Measurements from ENCODE around the gene ICAM1. TPM values are rescaled to one million over a fixed set of nuclear protein-coding genes. Genes with fewer than 3 reads are reported as not detected.
A peak's percentile ranks its signal among the peaks of the same experiment; 100 is the strongest.

Gene ICAM1
- total RNA-seq, 1 donor from 2014 or later: 8.3 TPM

DNA sequence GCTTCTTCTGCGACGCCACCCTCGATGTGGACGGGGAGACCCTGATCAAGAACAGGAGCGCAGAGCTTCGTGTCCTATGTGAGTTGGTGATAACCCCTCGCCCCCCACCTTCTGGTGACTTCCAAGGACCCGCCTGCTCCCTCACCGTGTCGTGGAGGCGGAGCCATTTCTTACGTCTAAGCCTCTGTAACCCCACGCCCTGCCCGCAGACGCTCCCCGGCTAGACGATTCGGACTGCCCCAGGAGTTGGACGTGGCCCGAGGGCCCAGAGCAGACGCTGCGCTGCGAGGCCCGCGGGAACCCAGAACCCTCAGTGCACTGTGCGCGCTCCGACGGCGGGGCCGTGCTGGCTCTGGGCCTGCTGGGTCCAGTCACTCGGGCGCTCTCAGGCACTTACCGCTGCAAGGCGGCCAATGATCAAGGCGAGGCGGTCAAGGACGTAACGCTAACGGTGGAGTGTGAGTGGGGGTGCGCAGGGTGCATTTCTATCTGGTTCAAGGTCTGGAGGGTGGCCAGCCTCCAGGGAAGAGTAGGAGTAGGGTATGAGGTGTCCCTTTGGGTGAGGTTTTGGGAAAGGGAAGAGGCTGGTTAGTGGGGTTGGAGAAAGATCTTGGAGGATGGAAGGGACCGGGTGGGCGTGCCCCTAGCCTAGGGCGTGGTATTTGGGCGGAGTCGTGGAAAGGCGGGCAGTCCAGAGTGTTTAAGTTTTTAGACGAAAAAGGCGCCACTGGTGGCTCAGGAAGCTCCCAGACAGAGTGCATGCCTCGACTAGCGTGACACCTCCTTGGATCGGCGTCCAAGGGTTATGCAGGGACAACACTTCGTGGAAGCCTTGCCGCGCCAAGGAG is 22.1 kb downstream of the ICAM1 start:
- DNase-seq (ENCODE audit: low read depth in 2 of 2): no peak

DNA sequence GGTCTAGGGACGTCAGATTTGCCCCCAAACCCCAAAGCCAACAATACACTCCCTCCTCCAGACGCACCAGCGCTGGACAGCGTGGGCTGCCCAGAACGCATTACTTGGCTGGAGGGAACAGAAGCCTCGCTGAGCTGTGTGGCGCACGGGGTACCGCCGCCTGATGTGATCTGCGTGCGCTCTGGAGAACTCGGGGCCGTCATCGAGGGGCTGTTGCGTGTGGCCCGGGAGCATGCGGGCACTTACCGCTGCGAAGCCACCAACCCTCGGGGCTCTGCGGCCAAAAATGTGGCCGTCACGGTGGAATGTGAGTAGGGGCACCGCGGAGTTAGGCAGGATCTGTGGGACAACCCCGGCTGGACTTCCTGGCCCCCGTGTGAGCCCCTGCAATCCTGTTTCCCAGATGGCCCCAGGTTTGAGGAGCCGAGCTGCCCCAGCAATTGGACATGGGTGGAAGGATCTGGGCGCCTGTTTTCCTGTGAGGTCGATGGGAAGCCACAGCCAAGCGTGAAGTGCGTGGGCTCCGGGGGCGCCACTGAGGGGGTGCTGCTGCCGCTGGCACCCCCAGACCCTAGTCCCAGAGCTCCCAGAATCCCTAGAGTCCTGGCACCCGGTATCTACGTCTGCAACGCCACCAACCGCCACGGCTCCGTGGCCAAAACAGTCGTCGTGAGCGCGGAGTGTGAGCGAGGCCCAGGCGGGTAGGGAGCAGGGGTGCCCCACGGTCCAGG is 22.9 kb downstream of the ICAM1 start:
- DNase-seq (ENCODE audit: low read depth in 2 of 2): no peak

DNA sequence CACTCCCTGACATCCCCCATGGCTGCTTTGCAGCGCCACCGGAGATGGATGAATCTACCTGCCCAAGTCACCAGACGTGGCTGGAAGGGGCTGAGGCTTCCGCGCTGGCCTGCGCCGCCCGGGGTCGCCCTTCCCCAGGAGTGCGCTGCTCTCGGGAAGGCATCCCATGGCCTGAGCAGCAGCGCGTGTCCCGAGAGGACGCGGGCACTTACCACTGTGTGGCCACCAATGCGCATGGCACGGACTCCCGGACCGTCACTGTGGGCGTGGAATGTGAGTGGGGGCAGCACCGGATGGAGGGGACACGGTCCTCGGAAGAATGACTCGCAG is 23.4 kb downstream of the ICAM1 start:
- DNase-seq (ENCODE audit: low read depth in 2 of 2): peak in 1 of 2 donors; percentile 32

DNA sequence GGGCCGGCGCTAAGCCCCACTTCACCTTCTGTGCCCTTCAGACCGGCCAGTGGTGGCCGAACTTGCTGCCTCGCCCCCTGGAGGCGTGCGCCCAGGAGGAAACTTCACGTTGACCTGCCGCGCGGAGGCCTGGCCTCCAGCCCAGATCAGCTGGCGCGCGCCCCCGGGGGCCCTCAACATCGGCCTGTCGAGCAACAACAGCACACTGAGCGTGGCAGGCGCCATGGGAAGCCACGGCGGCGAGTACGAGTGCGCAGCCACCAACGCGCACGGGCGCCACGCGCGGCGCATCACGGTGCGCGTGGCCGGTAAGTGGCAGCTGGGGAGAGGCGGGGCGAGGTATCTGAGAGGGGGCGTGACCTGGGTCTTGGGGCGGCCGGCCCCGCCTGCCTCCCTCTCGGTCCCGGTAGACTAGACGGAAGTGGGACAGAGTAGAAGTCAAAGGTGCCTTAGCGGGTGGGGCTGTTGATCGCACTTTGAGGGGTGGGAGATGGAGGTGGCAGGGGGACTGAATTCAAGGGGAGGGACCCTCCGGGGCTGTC is 24.5 kb downstream of the ICAM1 start:
- DNase-seq (ENCODE audit: low read depth in 2 of 2): peak in 1 of 2 donors; percentile 63

GRCh38 chr19:10295847-10296591 is 25.1 kb downstream of the ICAM1 start:
- DNase-seq (ENCODE audit: low read depth in 2 of 2): no peak

DNA sequence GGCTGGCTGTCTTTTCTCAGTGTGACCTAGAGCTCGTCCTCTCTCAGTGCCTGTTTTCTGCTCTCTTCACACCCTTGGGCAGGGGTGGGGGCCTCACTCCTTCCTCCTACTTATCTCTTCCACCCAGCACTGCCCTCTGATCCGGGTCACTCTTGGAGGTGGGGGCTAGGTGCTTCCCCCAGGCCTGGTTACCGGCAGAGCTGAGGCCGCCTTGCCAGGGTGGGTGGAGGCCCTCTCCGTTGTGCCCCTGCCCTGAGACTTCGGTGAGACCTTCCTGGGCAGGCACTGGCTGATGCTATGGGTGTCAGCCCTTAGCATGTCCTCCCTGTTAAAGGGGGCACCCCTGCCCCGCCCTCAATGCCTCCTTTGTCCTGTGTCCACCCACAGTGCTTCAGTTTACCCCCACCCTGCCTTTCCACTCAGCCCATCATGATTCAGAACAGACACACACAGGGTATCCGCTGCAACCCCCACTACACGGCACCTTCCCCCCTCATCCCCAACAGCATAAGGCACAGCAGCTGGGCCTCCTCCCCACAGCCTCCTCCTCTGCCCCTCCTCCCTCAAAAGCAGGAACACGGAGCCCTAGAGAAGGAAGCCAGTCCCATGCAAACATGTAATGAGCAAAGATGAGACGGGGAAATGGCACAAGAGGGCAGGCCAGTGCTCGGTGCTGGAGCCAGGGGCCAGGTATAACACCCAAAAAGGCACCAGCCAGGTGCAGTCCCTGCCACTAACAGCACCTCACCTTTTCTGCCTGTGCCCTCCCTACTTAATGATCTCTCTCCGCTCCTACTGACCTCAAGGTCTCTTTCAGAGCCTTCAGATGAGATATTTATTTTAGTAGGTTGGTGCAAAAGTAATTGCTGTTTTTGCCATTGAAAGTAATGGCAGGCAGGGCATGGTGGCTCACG is 28.9 kb downstream of the ICAM1 start:
- no peak for DNase-seq (ENCODE audit: low read depth in 2 of 2)

GRCh38 chr19:10305139-10305806 is 34.4 kb downstream of the ICAM1 start:
- peak in 1 of 2 donors; percentile 45 for DNase-seq (ENCODE audit: low read depth in 2 of 2)

DNA sequence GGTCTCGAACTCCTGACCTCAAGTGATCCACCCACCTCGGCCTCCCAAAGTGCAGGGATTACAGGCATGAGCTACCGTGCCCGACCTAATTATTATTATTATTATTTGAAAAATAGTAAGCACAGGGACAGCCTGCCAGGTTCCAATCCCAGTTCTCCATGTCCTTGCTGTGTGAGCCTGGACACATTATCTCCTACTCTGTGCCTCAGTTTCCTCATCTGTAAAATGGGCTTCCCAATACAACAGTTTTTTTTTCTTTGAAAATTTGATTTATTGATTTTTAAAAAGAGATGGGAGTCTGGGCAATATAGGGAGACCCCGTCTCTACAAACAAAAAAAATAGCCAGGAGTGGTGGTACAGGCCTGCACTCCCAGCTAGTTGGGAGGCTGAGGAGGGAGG is 35.4 kb downstream of the ICAM1 start:
- no peak for DNase-seq (ENCODE audit: low read depth in 2 of 2)

DNA sequence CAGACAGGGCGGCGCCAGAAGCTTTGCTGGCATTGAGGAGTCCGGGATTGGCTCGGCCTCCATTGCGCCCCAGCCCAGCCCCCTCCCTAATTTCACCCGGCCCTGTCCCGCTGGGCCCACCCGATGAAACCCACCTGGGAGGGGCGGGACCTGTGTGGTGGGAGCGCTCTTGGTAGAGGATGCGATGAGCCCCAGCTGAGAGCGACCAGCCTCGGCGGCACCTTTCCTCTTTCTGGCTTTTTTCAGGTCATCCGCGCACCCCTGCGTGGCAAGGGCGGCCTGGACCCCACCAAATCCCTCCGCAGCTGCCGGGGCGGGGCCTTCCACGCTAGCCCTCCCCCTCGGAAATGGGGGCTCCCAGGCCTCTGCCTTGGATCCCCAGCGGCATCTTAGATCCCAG is 38.5 kb downstream of the ICAM1 start, which contains the start of gene ZGLP1:
ZGLP1 (minus strand) TSS at position 393 of the 400 bp plus-strand sequence.
- no peak for DNase-seq (ENCODE audit: low read depth in 2 of 2)

- DNase-seq (ENCODE audit: low read depth in 2 of 2): peak; percentile 76 to 90
Observed at GRCh38 chr19:10315335-10316214, 44.7 kb downstream of the ICAM1 start, which contains the start of gene FDX2. Gene FDX2, minus strand, starts transcription at chr19:10316015. Its CDS starts 19 bp downstream, at chr19:10315996.

DNA sequence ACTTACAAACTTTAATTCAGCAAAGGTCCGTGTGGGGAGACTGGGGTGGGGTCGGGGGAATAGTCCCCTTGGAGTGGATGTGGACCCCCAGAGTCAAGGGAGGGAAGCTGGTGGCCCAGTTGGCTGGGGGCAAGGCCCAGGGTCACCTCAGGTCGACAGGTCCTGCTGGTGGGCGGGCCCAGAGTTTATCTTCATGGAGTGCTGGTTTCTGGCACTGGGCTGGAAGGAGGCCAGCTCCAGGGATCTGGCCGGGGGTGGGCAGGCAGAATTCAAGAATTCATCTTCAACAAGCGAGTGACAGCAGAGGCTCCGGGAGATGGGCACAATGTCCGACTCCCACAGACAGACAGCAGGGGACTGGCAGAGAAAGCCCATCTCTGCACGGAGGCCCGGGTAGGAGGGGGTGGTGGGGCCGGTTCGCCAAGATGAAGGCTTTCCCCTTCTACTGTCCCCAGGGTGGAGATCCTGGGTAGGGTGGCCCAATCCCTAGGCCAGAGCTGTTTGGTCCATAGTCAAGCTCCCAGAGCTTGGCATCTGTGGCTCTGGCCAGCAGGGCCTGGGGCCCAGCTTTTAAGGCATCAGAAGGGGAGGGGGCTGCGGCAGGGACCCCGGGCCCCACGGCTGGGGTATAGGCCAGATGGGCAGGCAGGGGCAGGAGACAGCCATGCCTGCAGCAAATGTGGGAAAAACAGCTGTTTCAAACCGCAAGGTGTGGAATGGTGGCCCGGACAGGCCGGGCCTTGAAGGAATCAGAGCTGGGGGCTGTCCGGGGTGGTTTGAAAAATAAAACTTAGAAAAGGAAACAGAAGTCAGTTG is 45.5 kb downstream of the ICAM1 start:
- DNase-seq (ENCODE audit: low read depth in 2 of 2): no peak

DNA sequence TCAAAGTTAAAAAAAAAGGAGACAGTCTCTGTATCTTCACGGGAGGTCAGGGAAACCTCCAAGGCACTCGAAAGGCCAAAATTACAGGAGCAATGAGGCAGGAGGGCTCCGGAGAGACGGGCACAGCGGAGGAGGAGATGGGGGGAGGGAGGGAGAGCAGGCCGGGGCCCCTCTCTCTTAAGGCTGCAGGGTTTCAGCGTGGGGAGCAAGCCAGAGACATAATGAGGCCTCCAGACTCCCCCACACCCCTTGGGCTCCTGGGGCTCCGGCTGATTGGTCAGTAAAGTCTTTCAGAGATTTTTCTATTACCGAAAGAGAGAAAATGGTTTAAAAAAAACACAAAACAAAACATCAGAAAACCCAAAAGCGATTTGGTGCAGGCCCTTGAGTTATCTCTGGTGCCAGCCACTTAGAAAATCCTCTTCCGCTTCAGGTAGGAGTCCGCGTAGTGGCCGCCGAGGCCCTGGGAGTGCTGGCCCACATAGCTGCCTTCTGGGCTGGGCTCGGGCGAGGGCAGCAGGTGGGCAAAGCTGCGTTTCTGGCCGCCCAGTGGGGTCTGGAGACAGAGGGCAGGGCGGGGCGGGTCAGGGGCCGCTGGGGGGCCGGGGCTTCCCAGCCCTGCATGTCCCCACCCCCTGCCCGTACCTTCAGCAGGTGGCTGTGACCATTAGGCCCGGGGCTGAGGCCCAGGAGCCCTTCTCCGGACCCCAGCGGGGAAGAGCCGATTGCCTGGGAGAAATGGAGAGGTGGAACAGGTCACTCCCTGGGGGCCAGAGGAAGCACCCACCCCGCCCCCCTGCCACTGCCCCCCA is 46.3 kb downstream of the ICAM1 start:
- DNase-seq (ENCODE audit: low read depth in 2 of 2): no peak

DNA sequence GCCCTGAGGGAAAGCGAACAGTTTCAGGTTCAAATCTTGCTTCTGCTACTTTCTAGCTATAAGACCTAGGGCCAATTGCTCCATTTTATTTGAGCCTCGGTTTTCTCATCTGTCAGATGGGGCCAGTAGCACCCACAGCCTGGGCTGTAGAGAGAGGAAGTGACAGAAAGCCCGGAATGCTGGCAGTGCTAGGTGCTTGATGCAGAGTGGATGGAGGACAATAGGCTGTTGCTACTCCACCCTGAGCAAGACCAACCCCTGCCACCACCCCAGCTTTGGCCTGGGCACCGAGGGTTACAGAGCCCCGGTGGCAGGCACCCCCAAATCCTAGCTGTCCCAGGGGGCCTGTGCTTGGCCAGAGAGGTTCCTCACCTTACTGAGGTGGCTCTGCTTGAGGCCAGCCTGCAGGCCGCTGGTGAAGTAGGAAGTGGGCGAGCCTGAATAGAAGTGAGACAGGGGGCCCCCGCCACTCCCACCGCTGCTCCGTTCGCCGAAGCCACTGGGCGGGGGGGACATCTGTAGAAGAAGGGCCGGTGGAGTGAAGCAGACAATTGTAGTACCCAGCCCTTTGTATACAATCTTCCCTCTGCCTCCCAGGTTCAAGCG is 47.0 kb downstream of the ICAM1 start:
- no peak for DNase-seq (ENCODE audit: low read depth in 2 of 2)

- DNase-seq (ENCODE audit: low read depth in 2 of 2): no peak
Observed at GRCh38 chr19:10318807-10319682, 48.1 kb downstream of the ICAM1 start.

DNA sequence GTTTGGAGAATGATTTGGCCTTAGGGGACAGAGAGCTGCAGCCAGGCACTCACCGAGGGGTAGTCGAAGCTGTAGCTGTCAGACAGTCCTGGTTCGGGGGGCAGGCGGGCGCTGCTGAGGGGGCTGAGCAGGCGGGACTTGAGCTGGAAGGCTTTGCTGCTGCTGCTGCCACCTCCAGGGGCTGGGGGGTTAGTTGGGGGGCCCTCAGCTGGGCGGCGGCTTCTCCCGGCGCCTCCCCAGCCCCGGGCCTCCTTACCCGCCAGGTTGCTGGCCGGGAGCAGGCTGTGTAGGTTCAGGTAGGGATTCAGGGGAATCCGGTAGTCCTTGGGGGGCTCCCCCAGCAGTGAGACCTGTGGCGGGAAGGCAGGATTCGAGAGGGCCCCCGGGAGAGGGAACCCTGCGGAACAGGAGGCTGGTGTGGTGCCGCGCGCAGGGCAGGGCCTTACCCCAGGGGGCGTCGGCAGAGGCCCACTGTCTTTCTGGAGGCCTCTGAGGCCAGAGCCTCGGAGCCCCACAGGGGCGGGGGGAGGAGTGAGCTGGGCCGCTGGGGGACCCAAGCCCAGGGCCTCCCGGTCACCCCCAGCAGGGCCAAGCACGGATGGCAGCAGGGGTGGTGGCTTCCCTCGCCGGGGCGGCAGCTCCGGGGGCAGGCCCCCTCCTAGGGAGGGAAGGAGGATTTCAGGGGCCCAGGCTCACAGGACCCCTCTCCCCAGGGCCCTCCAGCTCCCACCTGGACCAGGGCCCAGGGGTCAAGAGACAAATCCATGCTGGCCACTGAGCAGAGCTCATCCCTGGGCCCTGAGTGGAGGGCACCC is 49.9 kb downstream of the ICAM1 start:
- DNase-seq (ENCODE audit: low read depth in 2 of 2): no peak
